Measurements from ENCODE around the gene EFNB2.

DNA sequence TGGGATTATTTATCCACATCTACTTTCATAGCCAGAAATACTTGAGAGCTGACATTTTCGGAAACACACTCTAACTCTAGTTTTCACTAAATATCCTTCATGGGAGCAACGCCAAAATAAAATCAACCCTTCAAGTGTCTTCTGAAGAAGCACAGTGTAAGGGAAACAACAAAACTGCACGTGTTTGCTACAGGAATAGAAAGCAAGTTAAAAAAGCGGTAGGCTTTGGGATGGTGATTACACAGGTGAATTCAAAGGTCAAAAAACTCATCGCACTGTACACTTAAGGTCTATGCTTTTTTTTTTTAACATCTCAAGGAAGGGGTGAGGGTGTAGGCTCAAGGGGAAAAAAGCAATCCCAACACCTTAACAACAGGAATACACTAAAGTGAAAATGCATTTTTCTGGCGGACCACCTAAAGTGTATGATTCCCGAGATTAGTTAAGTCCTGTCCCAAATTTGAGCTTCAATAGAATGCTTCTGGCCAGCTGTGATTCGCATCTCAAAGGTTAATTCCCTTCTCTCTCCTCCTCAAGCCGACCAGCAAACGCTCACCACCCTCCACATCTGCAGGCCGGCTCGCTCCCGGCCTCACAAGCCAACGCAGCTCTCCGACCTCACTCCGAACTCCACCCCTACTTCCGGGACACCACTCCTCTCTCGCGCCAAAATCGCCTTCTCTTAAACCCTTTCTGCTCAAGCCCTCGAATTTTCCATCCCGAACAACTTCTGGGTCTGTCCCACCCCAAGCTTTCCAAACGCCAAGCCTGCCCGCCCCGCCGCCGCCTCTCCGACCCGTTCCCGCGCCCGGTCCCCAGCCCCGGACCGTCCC is 31.4 kb upstream of the EFNB2 start:
- TF ChIP-seq TAF1 (IDR thresholded peaks at IDR 0.05; ENCODE audit: low read depth) (no peak), EZH2 (IDR thresholded peaks at IDR 0.05; ENCODE audit: borderline replicate concordance, insufficient read depth, low read length, poor library complexity, severe bottlenecking) (no peak)
- TF ChIP-seq, protein P1, sequence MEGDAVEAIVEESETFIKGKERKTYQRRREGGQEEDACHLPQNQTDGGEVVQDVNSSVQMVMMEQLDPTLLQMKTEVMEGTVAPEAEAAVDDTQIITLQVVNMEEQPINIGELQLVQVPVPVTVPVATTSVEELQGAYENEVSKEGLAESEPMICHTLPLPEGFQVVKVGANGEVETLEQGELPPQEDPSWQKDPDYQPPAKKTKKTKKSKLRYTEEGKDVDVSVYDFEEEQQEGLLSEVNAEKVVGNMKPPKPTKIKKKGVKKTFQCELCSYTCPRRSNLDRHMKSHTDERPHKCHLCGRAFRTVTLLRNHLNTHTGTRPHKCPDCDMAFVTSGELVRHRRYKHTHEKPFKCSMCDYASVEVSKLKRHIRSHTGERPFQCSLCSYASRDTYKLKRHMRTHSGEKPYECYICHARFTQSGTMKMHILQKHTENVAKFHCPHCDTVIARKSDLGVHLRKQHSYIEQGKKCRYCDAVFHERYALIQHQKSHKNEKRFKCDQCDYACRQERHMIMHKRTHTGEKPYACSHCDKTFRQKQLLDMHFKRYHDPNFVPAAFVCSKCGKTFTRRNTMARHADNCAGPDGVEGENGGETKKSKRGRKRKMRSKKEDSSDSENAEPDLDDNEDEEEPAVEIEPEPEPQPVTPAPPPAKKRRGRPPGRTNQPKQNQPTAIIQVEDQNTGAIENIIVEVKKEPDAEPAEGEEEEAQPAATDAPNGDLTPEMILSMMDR (IDR thresholded peaks at IDR 0.05; ENCODE audit: poor library complexity, severe bottlenecking): no peak

All from neural cell (in vitro differentiated cells).